GM19467 (cell line): ENCODE results near the gene KLC4.
"Not testable (repeated sequence)": the region's sequence is repeated elsewhere in the genome, so short reads cannot be mapped to it uniquely, and the experiment has no call there.

Experiments used
- ATAC-seq: cut with Tn5 transposase; IDR thresholded peaks from one replicate; pipeline ENCODE4 v1.9.1; 2021; ENCODE audit warnings: mild to moderate bottlenecking, moderate library complexity; ENCODE audit not compliant: unreplicated experiment

KLC4 gene

DNA sequence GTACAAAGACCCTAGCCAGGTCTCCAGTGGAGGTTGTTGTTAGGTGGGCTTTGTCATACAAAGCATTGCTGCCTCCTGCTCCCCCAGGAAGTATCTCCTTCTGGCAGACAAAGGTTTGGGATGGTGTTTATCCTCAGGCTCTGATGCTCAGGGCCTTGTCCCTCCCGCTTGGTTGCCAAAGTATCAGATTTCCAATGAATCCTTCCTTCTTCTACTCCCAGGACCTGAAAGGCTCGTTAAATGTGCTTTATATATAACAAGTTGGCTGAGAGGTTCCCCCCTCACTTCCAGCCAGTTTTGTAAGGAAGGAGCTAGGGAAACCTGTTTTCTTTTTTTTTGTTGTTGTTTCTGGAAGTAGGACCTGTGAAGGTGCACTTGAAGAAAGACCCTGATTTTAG lies 31.1 kb downstream of the KLC4 start:
- ATAC-seq = no peak

DNA sequence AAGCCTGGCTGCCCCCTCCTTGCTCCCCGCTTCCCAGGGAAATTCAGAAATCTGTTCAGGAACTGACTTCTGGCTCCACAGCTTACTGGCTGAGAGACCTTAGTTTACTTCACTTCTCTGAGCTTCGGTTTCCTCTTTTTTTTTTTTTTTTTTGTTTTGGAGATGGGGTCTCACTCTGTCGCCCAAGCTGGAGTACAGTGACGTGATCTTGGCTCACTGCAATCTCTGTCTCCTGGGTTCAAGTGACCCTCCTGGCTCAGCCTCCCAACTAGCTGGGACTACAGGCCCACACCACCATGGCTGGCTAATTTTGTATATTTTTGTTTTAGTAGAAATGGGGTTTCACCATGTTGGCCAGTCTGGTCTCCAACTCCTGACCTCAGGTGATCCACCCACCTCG lies 31.6 kb downstream of the KLC4 start:
- no peak for ATAC-seq

DNA sequence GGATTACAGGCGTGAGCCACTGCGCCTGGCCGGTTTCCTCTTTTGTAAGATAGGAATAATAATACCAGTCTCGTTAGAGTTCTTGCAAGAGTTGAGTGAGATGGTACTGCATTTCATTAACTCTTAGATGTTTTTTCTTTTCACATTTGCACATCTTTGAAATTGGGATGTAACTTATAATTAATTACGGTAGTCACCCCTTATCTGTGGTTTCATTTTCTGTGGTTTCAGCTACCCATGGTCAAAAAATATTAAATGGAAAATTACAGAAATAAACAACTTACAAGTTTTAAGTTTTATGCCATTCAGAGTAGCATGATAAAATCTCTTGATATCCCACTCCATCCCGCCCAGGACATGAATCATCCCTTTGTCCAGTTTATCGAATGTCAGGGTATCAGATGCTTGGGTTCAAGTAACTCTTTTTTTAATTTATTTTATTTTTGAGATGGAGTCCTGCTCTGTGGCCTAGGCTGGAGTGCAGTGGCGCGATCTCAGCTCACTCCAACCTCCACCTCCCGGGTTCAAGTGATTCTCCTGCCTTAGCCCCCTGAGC lies 32.1 kb downstream of the KLC4 start:
- no peak for ATAC-seq

DNA sequence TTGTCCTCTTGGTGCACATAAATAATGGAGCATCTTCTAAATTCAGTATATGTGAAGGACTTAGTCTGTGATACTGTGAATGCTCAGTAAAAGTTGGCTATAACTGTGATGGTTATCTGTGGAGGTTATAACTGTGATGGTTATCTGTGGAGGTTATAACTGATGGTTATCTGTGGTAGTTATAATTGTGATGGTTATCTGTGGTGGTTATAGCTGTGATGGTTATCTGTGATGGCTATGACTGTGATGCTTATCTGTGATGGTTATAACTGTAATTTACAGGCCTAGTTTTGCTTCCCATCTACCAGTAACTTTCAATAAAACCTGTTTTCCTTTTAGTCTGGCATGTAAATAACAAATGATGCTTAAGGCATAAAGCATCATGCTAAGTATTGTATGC lies 33.2 kb downstream of the KLC4 start:
- ATAC-seq = no peak

DNA sequence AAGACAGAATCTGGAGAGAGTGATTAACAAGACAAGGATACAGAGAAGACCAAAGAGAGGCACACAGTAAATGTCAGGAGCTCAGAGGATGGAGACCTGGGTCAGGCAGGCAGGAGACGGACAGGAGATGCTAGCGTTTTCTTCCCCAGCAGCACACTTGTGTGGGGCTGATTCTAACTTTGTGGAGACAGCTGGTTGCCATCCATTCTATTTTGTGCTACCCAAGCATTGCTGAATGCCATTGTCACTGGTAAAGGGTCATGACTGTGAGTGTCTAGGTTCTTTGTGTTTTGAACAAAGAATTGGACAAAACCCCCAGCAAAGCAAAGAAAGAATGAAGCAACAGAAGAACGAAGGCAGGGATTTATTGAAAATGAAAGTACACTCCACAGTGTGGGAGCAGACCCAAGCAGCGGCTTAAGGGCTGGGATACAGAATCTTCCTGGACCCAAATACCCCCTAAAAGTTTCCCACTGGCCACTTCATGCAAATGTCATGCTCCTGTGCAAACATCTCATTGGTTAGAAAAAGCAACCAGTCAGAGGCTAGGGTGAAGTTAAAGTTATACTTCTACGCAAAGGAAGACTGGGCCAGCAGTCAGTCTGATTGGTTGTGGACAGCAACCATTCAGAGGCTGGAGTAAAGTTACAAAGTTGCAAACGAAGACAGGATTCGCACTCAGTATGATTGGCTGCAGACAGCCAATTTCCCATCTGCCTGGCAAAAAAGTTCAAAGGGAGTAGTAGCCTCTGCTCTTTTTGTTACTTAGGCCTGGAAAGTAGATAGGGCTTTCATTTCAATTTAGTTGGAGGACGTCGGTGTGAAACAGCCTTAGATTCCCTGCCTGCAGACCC lies 34.2 kb downstream of the KLC4 start:
- no peak for ATAC-seq

DNA sequence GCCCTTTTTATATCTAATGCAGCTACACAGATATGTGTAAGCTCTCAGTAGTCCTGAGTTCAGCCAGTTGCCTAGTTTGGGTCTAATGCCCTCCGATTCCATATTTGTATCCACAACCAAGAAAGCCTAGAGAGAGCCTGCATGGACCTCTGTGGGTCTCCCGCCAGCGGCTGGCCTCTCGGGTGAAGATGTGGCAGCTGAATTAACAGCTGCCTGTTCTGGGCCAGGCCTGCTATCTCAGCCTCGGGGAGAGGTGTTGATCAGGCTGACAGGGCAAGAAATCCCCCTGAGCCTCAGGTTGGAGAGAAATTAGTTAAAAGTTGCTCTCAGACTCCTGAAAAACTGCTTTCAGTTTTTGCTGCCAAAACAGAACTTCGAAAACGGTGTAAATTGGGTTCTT lies 36.5 kb downstream of the KLC4 start:
- ATAC-seq = no peak

DNA sequence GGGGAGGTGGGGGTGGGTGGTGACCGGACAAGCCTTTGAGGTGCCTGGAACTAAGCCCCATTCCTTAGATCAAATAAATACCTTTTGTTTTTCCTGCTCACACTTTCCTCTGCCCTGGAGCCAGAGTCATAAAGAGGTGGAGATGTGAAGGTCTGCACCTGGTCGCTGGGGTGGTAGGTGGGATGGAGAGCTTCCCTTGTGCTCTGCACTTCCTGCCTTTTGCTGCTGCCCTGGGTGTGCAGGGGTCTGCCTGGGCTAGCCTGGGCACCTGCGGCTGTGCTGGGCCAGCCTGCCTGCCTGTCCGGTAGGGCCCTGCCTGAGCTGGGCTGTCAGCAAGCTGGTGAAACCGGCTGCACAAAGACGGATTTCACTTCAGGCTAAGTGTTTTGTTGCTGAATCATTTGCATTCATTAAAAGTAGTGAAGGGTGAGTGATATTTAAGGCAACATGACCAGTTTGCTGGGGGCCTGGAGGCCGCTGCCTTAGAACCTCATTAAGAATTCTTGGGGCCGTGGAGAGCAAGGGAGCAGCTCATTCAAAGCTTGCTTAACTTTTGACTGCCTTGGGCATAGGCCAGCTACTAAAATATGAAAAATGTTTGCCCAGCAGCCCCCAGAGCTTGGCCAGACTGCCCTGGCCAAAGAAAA lies 37.1 kb downstream of the KLC4 start:
- ATAC-seq = no peak

DNA sequence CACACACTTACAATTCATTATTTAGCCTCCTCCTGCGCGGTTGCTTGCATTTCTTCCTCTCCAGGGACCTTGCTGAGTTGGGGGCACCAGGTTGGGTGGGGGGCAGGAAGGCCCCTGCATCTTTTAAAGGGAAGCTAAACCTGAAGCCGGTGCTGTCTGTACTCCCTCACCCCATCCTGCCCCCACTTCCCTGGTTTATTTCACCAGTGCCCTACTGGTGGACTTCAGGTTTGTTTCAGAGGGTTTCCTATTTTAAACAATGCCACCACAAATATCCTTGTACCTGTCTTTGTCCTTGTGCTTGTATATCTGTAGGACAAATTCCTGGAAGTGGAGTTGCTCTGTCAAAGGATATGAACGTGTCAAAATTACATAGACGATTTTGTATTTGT lies 37.7 kb downstream of the KLC4 start:
- ATAC-seq = no peak

DNA sequence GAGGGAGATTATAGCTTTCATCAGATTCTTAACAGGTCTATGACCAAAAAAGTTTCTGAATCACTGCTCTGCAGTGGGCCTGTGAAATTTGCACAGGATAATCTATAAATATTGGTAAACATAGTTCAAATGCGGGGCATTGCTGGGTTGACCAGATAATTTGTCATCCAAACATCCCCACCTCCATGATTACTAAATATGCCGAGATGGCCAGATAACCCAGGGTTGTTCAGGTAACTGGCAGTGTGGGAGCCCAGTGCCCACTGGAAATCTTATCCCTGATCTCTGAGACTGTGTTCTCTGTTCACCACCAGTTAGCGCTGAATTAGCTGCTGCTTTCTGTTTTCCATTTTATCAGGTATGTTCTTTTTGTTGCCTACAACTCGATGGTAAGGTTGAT lies 38.1 kb downstream of the KLC4 start:
- ATAC-seq = no peak

DNA sequence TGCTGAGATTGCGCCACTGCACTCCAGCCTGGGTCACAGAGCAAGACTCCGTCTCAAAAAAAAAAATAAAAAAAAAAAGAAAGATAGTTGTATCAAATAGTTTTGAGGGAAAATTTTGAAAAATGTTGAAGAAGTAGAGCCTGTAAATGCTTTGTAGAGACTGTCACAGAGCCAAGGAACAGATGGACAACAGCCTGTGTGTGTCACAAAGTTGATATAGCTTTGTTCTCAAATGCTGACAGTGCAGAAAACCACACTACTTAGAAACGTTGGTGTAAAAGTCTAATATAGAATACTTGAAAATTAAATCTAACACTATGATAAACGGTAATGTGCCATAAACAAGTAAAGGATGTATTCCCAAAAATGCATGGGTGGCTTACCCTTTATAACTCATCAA lies 42.1 kb downstream of the KLC4 start:
- no peak for ATAC-seq

DNA sequence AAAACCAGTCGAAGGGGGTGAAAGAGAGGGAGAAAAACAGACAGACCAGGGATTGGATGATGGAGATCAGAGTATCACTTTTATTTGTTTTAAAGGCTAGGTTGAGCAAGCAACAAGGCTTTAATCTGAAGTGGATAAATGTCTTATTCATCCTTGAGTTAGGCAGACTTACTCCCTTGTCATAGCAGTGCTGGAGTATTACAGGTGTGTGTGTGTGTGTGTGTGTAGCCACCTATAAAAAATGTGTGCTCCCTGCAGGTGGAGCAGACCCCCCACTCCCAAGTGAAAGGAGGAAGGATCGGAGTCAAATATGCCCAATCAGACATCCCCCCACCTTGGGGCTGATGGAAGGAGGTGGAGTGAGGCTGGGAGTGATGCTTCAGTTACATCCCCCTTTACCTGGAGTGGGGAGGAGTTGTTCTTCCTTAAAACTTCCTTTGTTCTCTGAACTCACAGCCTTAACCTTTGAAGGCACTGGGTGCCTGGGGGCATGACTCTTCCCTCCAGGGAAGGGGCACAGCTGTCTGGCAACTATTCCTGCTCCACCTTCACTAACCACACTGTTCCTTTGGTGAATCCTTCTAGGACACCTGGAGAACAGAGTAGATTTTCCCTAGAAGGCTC lies 43.9 kb downstream of the KLC4 start:
- no peak for ATAC-seq

DNA sequence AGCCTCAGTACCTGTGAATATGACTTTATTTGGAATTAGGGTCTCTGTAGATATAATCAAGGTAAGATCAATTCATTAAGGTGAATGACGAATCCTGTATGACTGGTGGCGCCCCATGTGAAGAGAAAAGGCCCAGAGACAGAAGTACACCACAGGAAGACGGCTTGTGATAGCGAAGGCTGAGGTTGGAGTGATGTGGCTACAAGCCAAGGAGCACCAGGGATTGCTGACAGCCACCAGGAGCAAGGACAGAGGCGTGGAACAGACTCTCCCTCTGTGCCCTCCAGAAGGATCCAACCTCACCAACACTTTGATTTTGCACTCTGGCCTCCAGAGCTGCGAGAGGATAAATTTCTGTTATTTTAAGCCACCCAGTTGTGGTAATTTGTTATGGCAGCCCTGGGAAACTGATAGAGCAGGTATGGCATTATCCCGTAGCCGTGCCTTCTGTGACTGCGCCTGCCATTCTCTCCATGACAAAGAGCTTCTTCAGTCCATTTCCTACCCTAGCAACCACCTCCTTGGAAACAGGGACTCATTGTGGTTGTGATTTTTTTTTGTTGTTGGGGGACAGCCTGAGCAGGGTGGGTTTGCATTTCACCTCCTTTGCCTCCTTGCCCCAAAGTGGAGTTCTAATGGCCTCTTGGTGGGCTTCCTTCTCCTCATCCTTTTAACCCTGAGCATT lies 46.2 kb downstream of the KLC4 start:
- ATAC-seq = no peak

DNA sequence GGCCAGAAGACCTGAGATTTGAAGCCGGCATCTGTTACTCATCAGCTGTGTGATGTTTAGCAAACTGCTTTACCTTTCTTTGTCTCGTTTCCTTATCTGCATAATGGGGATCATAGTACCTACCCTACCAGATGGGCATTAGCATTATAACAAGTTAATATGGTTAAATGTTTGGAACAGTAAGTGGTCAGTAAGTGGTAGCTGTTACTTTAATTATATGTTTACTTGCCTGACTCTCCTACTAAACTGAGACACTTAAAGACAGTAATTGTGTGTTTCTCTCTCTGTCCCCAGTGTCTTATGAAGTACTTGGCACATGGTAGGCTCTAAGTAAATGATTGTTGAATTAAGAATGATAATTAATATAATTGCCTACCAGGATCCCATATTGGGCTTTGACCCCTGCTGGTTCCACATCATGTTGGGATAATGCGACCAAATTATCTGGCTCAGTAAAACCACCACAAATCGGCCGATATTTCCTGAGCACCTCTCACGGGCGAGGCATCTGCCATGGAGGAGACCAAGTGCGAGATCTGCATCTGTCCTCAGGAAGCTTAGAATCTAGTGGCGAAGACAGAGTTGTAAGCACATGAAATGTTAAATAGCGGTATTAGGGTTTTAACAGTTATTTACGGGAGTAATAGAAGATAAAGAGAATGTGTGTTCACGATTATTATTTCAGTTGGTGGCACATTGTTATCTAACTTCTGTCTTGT lies 48.1 kb downstream of the KLC4 start:
- ATAC-seq = no peak

DNA sequence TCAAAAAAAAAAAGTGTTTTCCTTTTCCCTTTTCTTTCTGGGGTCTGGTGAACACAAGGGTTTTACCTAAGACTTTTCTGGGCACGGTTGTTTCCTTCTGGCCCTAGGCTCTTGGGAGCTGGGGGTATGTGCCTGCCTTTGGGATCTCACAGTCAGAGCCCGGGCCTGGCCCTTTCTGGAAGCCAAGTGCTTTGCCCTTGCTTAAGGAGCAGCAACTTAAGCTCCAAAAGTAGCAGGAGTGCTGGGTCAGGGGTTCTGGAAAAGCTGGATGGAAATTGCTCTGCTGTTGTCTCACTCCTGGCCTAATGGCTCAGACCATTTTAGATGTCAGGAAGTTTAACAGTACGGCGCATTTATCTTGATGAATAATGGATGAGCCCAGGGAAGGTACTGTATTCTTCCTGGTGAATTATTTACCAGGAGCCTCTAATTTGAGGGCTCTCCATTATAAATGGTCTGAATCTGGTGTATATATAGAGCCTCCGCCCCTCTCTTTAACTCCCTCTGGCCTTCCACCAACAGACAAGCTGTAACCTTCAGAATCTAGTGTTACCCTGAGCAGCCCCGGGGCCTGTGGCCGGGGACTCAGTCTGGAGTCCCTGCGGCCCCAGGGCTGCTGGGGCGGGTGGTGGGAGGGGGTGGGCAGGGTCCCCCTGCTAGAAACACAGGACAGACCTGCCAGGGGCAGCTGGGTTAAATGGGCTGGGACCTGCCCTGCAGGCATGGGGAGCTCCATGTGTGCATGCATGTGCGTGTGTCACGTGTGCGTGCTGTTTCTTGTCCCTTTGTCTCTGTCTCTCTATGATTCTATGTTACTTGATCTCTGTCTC lies 54.2 kb downstream of the KLC4 start:
- no peak for ATAC-seq

DNA sequence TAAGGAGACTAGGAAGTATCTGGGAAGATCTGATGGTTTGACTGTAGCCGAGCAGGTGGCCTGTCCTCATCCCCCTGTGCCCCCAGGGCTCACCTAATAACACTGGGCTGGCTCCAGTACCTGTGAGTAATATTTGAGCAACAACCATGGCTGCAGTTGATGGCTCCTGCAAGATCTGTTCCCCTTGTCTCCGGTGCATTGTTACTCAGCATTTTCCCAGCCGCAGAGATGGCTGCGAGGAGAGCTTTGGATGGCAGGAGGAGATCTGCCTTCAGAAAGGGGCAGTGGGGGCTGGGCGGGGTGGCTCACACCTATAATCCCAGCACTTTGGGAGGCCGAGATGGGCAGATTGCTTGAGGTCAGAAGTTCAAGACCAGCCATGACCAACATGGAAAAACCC lies 55.9 kb downstream of the KLC4 start:
- ATAC-seq = no peak

DNA sequence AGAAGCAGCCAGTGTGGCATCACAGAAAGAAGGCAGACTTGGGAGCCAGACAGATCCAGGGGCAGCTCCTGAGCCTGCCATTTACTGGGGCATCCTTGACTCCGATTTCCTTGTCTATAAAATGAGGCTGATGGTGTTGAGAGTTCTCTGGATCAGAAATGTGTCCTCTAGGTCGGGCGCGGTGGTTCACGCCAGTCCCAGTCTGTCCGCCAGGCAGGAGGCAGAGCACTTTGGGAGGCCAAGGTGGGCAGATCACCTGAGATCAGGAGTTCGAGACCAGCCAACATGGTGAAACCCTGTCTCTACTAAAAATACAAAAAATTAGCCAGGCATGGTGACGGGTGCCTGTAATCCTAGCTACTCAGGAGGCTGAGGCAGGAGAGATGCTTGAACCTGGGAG lies 58.0 kb downstream of the KLC4 start:
- ATAC-seq = not testable (repeated sequence)

DNA sequence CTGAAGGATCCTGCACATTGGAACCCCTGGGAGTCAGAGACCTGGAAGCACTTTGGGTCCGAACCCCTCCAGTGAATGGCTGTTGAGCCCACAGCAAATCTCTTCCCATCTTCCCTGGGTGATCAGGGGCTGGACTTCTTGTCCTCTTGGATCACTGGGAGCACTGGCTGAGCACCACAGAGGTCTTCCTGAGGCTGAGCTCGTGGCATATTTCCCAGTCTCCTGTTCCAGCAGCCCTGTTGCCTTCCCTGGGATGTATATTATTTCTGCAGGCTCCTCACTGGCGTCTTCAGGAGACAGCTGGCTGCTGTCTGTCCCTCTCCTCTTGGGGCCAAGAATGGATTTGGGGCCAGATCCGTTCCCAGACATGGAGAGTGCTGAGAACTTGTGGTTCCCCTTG lies 60.1 kb downstream of the KLC4 start:
- ATAC-seq = no peak

DNA sequence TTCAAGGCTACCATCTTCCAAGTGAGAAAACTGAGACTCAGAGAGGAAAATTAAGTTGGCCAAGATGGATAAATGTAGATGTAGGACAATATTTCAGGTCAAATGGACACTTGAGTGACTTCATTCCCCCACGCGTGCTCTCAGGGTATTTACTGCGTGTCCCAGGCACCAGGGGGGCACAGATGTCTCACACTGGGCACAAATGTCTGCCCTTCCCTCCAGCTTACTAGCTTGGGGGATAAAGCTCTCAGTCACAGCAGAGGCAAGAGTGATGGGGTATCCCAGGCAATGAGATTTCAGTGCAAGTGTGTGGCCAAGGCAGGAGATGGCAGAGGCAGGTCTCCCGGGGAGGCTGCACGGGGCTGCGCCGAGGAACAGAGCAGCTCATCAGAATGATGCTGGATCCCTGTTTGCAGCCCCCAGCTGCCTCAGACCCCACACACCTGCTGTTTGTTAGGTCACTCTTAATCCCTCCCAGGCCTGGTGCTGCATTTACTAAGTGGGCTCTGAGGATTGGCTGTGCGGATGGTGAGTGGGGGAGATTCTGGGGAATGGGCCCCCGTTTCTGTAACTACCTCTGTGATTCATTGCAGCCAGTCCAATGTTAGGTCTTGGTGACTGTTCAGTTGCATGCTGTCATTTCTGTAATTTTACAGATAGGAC lies 60.8 kb downstream of the KLC4 start:
- ATAC-seq = no peak
